ENCODE data around the gene SLC16A6. TPM values are rescaled to one million over a fixed set of nuclear protein-coding genes. Genes with fewer than 3 reads are reported as not detected.
"Not testable (repeated sequence)": the region's sequence is repeated elsewhere in the genome, so short reads cannot be mapped to it uniquely, and the experiment has no call there.

Gene SLC16A6, protein sequence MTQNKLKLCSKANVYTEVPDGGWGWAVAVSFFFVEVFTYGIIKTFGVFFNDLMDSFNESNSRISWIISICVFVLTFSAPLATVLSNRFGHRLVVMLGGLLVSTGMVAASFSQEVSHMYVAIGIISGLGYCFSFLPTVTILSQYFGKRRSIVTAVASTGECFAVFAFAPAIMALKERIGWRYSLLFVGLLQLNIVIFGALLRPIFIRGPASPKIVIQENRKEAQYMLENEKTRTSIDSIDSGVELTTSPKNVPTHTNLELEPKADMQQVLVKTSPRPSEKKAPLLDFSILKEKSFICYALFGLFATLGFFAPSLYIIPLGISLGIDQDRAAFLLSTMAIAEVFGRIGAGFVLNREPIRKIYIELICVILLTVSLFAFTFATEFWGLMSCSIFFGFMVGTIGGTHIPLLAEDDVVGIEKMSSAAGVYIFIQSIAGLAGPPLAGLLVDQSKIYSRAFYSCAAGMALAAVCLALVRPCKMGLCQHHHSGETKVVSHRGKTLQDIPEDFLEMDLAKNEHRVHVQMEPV
- total RNA-seq (0.15 and 0.35 TPM in 2 replicates), polyA plus RNA-seq (0.09 TPM in 1 of 2 replicates, not detected in the other)

DNA sequence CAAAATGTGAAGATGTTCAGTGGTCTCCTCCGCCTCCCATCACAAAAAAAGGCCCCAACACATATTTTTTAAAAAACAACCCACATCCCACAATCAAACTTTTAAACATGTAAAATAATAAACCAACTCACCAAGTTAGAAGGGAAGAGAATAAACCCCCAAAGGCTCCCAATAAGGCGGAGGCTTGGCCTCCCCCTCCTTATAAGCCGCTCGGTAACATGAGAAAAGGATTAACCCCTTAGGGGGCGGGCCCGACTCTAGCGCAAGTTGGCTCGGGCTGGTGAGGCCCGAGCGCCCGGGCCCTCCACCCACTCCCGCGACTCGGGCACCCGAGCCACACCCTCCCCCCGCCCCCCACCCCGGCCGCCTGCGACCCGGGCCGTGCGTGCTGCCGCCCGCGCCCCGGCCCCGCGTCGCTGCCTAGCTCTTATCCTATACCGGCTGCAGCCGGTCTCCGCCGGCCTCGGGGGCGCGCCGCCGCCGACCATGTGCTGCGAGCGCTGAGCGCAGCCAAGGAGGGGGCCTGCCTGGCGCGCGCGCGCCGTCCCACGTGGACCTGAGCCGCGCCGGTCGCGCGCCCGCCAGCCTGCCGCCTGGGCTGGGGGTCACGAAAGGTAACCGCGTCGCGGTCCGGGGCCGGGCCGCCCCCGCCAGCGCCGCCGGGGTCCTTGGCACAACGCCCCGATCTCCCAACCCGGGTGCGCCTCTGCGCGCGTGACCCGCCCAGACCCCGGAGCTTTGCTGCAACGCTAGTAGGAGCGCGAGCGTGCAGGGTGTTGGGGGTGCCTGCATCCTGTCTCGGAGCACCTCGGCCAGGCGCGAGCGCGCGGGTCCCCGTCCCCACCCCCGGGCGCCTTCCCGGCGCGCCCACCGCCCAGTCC, at the start of gene SLC16A6, which contains the start of gene ARSG:
SLC16A6 (minus strand) TSS at position 173 of the 881 bp plus-strand sequence. CDS start 12,807 bp downstream, outside the sequence.
ARSG (plus strand) TSS at position 541 of the 881 bp plus-strand sequence. CDS start 15,999 bp downstream, outside the sequence.
- peaks cover 61% of the 10 kb centered on the region for H3K27me3 ChIP-seq
- no peaks in the 10 kb centered on the region for H3K4me1 ChIP-seq (ENCODE audit: low read depth)
- H3K4me3 ChIP-seq: peak within 1 kb of the TSS; percentile 83
- no peaks in the 10 kb centered on the region for H3K9me3 ChIP-seq (ENCODE audit: low read depth)
- no peak within 1 kb of the TSS for H3K27ac ChIP-seq
- no peaks in the 10 kb centered on the region for H3K36me3 ChIP-seq
- DNase-seq (ENCODE audit: low read depth in 1 of 2, low spot score in 1 of 2): peak; percentile 58 to 84
- TF ChIP-seq, protein P1, sequence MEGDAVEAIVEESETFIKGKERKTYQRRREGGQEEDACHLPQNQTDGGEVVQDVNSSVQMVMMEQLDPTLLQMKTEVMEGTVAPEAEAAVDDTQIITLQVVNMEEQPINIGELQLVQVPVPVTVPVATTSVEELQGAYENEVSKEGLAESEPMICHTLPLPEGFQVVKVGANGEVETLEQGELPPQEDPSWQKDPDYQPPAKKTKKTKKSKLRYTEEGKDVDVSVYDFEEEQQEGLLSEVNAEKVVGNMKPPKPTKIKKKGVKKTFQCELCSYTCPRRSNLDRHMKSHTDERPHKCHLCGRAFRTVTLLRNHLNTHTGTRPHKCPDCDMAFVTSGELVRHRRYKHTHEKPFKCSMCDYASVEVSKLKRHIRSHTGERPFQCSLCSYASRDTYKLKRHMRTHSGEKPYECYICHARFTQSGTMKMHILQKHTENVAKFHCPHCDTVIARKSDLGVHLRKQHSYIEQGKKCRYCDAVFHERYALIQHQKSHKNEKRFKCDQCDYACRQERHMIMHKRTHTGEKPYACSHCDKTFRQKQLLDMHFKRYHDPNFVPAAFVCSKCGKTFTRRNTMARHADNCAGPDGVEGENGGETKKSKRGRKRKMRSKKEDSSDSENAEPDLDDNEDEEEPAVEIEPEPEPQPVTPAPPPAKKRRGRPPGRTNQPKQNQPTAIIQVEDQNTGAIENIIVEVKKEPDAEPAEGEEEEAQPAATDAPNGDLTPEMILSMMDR (IDR thresholded peaks at IDR 0.05; ENCODE audit: low read depth, low read length): no peak

DNA sequence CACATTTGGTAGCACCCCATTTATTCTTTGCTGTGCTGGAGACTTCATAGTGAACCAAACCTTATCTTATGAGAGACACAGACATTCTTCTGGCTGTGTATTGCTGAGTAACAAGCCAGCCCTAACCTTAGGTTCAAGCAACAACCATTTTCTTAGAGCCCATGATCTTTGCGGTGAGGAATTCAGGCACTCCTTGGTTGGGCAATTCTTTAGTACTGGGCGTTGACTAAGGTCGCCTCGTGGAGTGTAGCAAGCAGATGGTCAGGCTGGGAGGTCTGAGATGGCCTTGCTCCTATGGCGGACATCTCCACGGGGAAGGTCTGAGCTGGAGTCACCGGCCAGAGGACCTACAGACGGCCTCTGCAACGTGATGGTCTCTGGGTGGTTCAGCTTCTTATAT, 43.5 kb upstream of the SLC16A6 start:
- no peak for DNase-seq (ENCODE audit: low read depth in 1 of 2, low spot score in 1 of 2)
- H3K36me3 ChIP-seq: no peaks in the 10 kb centered on the region
- TF ChIP-seq, protein P1 (IDR thresholded peaks at IDR 0.05; ENCODE audit: low read depth, low read length): no peak
- H3K9me3 ChIP-seq (ENCODE audit: low read depth): no peaks in the 10 kb centered on the region
- no peak overlapping the region for H3K27ac ChIP-seq
- H3K4me3 ChIP-seq: no peak overlapping the region
- H3K27me3 ChIP-seq: no peaks in the 10 kb centered on the region
- H3K4me1 ChIP-seq (ENCODE audit: low read depth): no peaks in the 10 kb centered on the region

- DNase-seq (ENCODE audit: low read depth in 1 of 2, low spot score in 1 of 2); H3K9me3 ChIP-seq (ENCODE audit: low read depth); H3K27ac ChIP-seq; H3K4me1 ChIP-seq (ENCODE audit: low read depth); H3K4me3 ChIP-seq; H3K27me3 ChIP-seq; H3K36me3 ChIP-seq: not testable (repeated sequence)
These were observed 41.0 kb upstream of the SLC16A6 start for GRCh38 chr17:68331932-68332331.

- no peaks in the 10 kb centered on the region for H3K27me3 ChIP-seq
- no peak overlapping the region for H3K4me3 ChIP-seq
- no peaks in the 10 kb centered on the region for H3K9me3 ChIP-seq (ENCODE audit: low read depth)
- no peak for DNase-seq (ENCODE audit: low read depth in 1 of 2, low spot score in 1 of 2)
- H3K4me1 ChIP-seq (ENCODE audit: low read depth): no peaks in the 10 kb centered on the region
- no peak overlapping the region for H3K27ac ChIP-seq
- TF ChIP-seq, protein P1 (IDR thresholded peaks at IDR 0.05; ENCODE audit: low read depth, low read length): no peak
- no peaks in the 10 kb centered on the region for H3K36me3 ChIP-seq
These were observed 38.4 kb upstream of the SLC16A6 start for GRCh38 chr17:68329331-68329730.

GRCh38 chr17:68328676-68329075, 37.7 kb upstream of the SLC16A6 start:
- no peak overlapping the region for H3K4me3 ChIP-seq
- no peaks in the 10 kb centered on the region for H3K36me3 ChIP-seq
- H3K9me3 ChIP-seq (ENCODE audit: low read depth): no peaks in the 10 kb centered on the region
- no peak for DNase-seq (ENCODE audit: low read depth in 1 of 2, low spot score in 1 of 2)
- TF ChIP-seq, protein P1 (IDR thresholded peaks at IDR 0.05; ENCODE audit: low read depth, low read length): no peak
- no peaks in the 10 kb centered on the region for H3K27me3 ChIP-seq
- no peaks in the 10 kb centered on the region for H3K4me1 ChIP-seq (ENCODE audit: low read depth)
- H3K27ac ChIP-seq: no peak overlapping the region

All from cardiac muscle cell (in vitro differentiated cells and primary cell).